Measurements from ENCODE around the gene TXNDC15.
"Not testable (repeated sequence)": the region's sequence is repeated elsewhere in the genome, so short reads cannot be mapped to it uniquely, and the experiment has no call there.

TXNDC15 gene

DNA sequence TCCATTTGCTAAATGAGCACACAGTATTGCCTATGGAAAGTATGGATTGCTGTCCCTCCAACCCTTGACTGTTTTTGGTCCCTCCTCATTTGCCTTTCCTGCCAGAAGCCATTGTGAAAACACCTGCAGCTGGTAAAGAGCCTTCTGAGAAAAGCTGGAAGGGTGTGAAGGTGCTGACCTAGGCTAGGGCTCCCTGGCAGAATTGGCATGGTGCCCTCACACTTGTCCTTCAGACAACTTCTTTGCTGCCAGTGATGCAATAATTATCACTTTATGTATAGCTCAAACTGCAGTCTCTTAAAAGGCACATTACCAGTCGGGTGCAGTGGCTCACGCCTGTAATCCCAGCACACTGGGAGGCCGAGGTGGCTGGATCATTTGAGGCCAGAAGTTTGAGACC is 4.2 kb downstream of the TXNDC15 start:
- DNase-seq (ENCODE audit: low read depth in 2 of 2), result no peak

DNA sequence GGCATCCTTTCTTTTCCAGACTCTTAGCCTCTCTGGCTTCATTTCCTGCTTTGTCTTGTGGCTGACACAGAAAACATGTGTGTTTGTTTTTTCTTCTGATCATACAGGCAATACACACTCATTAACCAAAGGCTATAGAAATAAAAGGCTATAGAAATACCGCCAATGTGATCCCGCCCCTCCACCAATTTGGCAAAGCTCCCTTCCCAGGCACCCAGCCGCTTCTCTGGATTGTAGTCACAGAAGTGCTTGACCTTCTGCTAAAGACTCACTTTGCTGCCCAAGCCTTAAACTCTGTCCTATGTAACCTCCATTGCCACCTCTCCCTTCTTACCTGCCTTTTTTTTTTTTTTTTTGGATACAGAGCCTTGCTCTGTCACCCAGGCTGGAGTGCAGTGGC is 5.3 kb downstream of the TXNDC15 start:
- no peak for DNase-seq (ENCODE audit: low read depth in 2 of 2)

DNA sequence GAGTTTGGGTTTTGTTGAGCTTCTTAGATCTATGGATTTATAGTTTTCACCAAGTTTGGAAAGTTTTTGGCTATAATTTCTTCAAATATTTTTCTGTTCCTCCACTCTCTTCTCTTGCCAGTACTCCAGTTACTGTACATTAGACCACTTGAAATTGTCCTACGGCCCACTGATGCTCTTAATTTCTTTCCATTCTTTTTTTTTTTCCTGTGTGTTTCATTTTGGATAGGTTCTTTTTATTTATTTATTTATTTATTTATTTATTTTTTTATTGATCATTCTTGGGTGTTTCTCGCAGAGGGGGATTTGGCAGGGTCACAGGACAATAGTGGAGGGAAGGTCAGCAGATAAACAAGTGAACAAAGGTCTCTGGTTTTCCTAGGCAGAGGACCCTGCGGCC is 6.8 kb downstream of the TXNDC15 start:
- not testable (repeated sequence) for DNase-seq (ENCODE audit: low read depth in 2 of 2)

DNA sequence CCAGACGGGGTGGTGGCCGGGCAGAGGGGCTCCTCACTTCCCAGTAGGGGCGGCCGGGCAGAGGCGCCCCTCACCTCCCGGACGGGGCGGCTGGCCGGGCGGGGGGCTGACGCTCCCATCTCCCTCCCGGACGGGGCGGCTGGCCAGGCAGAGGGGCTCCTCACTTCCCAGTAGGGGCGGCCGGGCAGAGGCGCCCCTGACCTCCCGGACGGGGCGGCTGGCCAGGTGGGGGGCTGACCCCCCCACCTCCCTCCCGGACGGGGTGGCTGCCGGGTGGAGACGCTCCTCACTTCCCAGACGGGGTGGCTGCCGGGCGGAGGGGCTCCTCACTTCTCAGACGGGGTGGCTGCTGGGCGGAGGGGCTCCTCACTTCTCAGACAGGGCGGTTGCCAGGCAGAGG is 7.5 kb downstream of the TXNDC15 start:
- DNase-seq (ENCODE audit: low read depth in 2 of 2), result not testable (repeated sequence)

DNA sequence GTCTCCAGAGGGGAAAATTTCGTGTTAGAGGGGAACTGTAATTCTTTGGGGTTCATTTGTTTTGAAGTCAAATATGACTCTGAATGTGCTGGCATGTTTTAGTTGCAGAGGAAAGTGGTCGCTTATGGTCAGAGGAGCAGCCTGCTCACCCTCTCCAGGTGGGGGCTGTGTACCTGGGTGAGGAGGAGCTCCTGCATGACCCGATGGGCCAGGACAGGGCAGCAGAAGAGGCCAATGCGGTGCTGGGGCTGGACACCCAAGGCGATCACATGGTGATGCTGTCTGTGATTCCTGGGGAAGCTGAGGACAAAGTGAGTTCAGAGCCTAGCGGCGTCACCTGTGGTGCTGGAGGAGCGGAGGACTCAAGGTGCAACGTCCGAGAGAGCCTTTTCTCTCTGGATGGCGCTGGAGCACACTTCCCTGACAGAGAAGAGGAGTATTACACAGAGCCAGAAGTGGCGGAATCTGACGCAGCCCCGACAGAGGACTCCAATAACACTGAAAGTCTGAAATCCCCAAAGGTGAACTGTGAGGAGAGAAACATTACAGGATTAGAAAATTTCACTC is 13.5 kb downstream of the TXNDC15 start:
- no peak for DNase-seq (ENCODE audit: low read depth in 2 of 2)

DNA sequence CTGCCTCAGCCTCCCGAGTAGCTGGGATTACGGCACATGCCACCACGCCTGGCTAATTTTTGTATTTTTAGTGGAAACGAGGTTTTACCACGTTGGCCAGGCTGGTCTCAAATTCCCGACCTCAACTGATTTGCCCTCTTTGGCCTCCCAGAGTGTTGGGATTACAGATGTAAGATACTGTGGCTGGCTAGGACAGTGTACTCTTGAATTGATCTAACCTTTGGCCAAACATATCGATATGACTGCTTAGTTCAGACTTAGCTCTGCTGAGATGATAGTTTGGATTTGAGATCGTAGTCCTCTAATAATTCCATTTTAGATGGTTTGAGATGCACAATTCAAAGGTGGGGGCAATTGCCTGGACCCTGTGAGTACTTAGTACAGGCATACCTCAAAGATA is 15.2 kb downstream of the TXNDC15 start:
- no peak for DNase-seq (ENCODE audit: low read depth in 2 of 2)

DNA sequence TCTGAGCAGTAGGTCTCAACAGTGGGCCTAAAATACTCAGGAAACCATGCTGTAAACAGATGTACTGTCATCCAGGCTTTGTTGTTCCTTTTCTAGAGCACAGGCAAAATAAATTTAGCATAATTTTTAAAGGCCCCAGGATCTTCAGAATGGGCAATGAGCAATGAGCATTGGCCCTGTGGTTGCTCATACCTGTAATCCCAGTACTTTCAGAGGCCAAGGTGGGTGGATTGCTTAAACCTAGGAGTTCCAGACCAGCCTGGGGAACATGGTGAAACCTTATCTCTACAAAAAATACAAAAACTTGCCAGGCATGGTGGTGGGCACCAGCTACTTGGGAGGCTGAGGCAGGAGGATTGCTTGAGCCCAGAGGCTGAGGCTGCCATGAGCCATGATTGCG is 17.3 kb downstream of the TXNDC15 start:
- DNase-seq (ENCODE audit: low read depth in 2 of 2), result no peak

DNA sequence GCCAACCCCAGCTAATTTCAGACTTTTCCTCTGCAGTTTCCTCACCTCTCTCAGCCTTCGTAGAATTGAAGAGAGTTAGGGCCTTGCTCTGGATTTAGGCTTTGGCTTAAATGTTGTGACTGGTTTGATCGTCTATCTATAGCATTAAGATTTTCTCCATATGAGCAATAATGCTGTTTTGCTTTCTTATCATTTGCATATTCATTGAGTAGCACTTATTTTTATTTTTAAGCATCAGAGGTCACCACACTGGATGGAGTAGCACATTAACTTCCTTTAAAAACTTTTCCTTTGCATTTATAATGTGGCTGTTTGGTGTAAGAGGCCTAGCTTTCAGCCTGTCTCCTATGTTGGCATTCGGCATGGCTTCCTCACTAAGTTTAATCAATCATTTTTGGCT is 18.1 kb downstream of the TXNDC15 start:
- no peak for DNase-seq (ENCODE audit: low read depth in 2 of 2)

DNA sequence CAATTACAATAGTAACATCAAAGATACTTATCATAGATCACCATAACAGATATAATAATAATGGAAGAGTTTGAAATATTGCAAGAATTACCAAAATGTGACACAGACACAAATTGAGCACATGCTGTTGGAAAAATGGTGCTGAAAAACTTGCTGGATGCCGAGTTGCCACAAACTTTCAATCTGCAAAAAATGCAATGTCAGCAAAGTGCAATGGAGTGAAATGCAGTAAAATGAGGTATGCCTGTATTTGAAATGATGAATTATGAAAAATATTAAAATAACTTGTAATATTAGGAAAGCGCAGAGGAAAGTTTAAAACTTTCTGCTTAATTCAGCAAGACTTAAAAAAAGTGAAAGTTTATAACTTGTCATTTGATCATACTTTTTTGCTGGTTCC is 18.8 kb downstream of the TXNDC15 start:
- no peak for DNase-seq (ENCODE audit: low read depth in 2 of 2)

DNA sequence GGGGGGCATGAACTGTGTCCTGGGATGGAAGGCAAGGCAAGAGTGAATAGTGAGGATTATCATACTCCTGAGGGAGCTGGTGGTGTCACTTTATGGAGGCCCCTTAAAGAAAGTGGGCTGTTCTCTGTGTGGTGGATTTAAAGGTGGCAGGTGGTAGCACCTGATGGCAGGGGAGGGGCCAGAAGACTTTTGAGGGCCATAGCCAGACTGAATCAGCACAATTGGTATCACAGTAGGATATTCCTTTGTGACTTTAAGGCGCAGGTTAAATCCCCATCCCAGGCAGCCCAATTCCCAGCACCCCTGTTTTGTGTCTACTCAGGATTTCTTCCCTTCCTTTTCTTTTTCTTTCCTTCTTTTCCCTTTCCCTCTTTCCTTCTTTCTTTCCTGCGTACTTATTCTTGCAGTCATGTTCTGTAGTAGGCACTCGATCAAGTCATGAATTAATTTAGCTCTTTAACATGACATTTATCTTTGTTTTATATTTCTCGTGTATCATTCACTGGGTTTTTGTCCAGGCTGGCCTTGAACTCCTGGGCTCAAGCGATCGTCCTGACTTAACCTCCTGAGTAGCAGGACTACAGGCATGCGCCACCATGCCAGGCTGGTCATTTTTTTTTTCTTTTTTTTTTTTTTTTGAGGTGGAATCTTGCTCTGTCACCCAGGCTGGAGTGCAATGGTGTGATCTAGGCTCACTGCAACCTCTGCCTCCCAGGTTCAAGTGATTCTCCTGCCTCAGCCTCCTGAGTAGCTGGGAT is 19.8 kb downstream of the TXNDC15 start:
- DNase-seq (ENCODE audit: low read depth in 2 of 2), result no peak

DNA sequence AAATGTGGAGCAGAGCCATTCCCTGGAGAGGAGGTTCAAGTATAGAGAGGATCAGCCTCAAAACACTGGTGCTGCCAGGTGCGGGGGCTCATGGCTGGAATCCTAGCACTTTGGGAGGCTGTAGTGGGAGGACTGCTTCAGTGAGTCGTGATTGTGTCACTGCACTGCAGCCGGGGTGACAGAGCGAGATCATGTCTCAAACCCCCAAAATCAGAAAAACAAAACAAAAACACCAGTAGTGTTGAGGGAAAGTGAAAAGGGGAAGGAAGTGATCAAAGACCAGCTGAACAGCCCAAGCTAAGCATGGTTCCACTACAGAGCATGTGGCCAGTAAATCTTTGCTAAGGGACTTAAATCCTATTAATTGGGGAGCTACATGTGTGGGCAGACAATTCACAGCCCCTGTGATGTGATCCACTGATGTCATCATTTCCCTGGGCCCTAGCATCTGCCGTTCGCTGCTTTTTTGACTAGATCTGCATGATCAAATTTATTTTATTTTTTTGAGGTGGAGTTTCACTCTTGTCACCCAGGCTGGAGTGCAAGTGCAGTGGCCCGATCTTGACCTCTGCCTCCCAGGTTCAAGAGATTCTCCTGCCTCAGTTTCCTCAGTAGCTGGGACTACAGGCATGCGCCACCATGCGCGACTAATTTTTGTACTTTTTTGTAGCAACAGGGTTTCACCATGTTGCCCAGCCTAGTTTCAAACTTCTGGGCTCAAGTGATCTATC is 28.1 kb downstream of the TXNDC15 start:
- DNase-seq (ENCODE audit: low read depth in 2 of 2), result no peak

DNA sequence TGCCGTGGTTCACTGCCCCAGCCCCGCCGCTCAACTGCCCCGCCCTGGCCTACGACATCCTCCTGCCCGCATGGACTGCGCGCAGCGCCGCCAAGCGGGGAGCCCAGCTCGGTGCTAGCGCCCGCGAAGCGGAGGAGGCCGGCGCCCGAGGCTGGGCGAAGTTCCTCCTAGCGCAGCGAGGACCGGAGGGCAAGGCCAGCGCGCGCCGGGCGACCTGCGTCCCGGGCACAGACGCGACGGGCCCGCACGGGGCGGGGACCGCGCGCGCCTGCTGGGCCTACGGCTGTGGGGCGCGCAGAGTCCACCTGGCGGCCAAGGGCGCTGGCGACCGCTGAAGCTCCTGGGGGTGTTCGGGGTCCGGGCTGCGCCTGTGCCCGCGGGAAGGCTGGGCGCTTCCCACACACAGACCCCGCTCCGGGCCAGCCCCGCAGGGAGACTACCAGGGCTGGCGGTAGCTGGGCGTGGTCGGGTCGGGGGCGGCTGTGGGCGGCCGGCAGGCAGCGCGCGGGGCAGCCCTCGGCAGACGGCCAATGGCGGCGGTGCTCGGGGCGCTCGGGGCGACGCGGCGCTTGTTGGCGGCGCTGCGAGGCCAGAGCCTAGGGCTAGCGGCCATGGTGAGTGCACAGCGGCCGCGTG is 30.6 kb downstream of the TXNDC15 start, which contains the start of gene PCBD2:
PCBD2 (plus strand) TSS at position 522 of the 636 bp plus-strand sequence; CDS start at position 531, 9 bp downstream.
- DNase-seq (ENCODE audit: low read depth in 2 of 2), result peak; percentile 92 to 93

DNA sequence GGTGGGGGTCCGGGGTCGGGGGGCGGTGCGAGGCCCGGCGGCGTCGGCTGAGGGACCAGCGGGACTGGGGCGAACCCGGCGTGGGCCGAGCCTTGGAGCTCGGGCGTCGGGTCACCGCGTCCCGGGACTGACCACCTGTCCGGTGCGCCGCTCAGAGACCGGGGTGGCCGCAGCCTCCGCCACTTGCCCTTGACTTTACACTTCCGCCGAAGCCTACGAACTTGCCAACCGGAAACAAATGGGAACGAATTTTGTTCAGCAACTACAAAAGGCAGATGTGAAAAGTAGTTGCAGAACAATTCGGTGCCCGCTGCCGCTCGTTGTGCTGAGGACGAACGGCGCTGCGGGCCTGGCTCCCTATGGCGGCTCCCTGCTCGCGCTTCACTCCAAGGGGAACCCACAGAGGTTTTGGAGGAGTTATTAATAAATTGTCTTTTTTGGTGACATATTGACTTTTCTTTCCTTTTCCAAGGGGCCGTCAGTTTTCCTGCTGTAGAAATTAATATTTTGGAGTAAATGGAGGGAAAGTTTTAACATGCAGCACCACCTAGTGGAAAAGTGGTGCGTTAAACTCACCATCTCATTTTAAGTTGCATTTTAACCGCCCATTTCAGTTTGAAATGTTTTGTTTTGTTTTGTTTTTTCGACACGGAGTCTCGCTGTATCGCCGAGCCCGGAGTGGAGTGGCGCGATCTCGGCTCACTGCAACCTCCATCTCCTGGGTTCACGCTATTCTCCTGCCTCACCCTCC is 31.2 kb downstream of the TXNDC15 start:
- DNase-seq (ENCODE audit: low read depth in 2 of 2), result peak; percentile 27 to 48

DNA sequence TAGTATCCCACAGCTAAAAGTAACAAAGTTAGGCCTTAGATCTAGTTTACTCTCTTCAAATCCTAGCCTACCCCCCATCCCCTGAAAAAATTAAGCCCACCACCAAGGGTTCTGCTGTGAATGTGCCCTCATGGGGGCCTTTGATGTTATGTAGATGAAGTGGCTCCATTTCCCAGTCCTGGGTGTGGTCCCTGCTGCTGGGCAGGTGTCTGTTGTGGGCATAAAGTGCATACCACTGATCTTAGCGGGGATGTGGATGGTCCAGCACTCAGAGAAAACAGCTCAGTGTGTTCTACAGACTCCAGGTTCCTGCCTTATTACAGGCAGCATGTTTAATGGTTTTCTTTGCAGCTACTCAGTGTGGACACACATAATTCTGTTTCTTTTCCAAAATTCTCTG is 32.6 kb downstream of the TXNDC15 start:
- no peak for DNase-seq (ENCODE audit: low read depth in 2 of 2)

DNA sequence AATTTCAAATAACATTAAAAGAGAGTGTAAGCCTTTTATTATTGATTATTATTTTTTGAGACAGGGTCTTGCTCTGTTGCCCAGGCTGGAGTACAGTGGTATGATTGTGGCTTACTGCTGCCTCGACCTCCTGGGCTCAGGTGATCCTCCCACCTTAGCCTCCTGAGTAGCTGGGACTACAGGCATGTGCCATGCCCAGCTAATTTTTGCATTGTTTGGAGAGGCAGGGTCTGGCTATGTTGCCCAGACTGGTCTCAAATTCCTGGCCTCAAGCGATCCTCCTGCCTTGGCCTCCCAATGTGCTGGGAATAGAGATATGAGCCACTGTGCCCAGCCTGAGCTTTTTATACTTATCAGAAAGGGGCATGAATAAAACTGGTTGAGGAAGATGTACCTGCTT is 36.6 kb downstream of the TXNDC15 start:
- DNase-seq (ENCODE audit: low read depth in 2 of 2), result not testable (repeated sequence)

DNA sequence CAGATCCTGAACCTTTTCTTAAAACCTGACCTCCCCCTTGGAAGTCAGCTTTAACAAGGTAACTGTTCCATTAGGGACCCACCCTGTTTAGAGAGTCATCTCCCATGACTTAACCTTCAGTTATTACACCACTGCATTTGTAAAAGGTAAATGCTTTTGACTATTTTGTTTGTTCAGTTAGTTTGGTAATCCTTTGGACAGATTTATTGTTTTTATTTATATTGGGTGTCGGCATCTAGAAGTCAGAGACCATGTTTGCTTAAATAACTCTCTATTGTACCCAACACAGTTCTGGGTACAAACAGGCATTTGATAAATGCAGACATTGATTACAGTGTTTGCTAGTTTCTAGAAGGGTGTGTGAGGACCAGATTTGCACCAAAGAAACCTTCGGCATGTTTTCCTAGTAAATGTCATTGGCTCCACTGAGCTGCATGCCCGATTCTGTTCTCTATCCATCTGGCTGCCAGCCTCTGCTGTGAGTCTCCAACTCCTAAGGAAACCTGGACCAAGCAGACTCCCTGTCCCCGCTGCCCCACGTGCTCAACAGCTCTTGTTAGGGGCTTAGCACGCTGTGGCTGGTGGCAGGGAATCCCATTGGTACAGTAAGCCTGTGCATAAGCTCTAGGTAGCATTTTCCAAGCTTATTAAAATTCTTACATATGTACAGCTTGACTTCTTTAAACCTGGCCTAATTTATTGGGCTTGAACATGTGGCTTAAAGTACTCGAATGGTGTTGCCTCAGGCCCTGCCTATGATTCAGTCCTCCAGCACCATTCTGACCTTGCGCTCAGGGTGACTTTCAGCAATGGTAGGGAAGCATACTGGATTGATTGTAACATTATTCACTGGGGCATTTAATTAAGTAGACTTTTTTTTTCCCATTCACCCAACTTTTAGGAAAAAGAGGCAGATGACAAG is 37.4 kb downstream of the TXNDC15 start:
- DNase-seq (ENCODE audit: low read depth in 2 of 2), result no peak

DNA sequence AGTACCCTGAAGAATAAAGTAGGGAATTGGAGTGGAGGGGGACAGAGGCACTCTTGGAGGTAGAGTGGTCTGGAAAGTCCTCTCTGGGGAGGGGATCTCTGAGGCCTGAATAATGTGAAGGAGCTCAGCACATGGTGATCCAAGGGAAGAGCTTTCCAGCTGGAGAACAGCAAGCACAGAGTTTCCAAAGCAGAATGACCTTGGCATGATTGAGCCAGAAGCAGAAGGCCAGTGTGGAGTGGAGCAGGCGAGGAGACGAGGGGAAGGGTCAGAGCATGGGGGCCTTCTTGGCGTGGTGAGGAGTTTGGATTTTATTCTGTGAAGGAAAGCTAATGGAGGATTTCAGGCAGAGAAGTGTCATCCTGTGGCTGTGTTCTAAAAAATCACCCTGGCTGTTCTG is 39.1 kb downstream of the TXNDC15 start:
- no peak for DNase-seq (ENCODE audit: low read depth in 2 of 2)

DNA sequence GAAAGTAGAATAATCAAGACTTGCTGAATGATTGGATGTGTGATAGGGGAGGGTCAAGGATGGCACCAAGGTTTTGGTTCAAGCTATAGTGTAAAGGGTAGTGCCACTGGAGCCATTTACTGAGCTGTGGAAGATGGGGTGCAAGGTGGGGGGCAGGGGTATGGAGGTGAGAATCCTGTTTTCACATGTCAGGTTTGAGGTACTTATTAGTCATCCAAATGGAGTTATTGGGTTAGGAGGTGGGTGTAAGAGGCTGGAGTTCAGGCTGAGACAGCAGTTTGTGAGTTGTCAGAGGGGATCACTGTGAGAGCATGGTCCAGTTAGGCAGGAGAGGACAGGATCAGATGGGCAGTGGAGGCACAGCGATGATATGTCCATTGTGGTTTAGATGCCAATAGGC is 39.6 kb downstream of the TXNDC15 start:
- no peak for DNase-seq (ENCODE audit: low read depth in 2 of 2)

DNA sequence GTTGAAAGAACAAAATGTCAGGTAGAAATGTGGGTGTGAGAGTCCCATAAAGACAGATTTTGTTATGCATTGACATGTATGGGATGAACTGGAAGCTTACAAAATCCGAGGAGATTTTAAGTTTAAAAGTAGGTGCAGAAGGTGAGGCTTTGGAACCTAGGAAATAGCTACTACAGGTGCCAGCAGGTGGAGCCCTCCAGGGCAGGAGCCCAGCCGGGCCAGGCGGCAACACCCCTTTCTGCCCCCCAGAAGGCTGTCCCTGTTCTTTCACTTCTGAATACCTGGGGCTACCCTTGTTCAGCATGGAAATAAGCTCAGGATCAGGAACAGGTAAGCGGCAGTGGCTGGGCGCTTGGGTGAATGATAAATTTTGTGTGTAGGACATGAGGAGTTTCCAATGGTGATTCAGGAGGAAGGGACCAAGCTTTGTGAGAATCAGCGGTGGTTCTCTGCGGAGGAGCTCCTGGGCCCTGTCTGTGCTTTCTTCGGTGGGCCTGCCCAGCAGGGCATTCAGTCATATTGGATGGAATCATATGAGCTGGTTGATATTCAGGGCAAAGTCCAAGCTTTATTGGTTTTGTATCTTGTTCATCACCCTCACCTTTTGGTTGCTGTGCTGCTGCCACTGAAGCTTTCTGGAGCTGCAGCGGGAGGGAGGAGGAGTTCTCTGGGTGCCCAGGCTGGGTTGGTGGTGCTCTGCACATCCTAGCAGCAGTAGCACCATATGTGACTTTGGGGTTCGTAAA is 43.1 kb downstream of the TXNDC15 start:
- no peak for DNase-seq (ENCODE audit: low read depth in 2 of 2)

DNA sequence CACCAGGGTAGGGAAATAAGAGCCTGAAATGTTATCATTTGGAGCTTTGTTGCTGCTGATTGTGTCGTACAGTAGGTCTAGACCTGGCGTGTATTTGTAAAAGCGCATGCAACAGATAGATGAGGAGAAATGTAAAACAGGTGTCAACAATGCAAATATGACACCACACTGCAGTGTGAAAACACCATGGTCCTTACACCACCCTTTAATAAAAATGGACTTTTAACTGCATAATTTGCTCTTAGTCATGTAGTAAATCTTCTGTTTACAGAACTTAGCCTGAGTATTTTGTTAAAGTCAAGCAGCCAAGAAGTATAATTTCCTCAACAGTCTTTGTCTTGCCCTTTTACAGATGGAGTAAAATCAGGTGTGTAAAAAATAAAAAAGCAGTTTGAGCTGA is 44.7 kb downstream of the TXNDC15 start:
- DNase-seq (ENCODE audit: low read depth in 2 of 2), result no peak
